ENCODE results near the gene GNAO1. TPM values are rescaled to one million over a fixed set of nuclear protein-coding genes. Genes with fewer than 3 reads are reported as not detected.
A peak's percentile ranks its signal among the peaks of the same experiment; 100 is the strongest.

The GNAO1 gene
- total and polyA plus RNA-seq, 8 donors = 1.2 to 13.4 (median 4.8) TPM

GRCh38 chr16:56401482-56401881 is 210.2 kb downstream of the GNAO1 start:
- Histone ChIP-seq H3K27me3 (no peaks in the 10 kb centered on the region), H3K9me3 (no peaks in the 10 kb centered on the region), H3K4me3 (no peak overlapping the region), H3K27ac (no peak overlapping the region), H3K4me1 (no peaks in the 10 kb centered on the region), H3K36me3 (peaks cover 0 to 46% (median 6%) of the 10 kb centered on the region in 3 donors)
- peak in 2 of 4 donors; percentile 31 to 69 for ATAC-seq
- intact Hi-C loops (cut with DNase I) = no loop called here
- no peak for FAIRE-seq
- DNase-seq = no peak
- TF ChIP-seq CTCF (IDR thresholded peaks at IDR 0.05) = peak in 1 of 4 donors; percentile 9
- 83 to 87% methylated on average over 5 of the region's 5 CpGs for WGBS, 2 donors

GRCh38 chr16:56405977-56406672 is 214.8 kb downstream of the GNAO1 start:
- H3K9me3 ChIP-seq = no peaks in the 10 kb centered on the region
- no peak overlapping the region for H3K4me3 ChIP-seq
- intact Hi-C loops (cut with DNase I) = no loop called here
- peaks cover 0 to 36% (median 6%) of the 10 kb centered on the region in 3 donors for H3K36me3 ChIP-seq
- no peaks in the 10 kb centered on the region for H3K27me3 ChIP-seq
- WGBS, 2 donors = 80 to 96% methylated on average over 4 of the region's 4 CpGs
- DNase-seq = no peak
- TF ChIP-seq CTCF (IDR thresholded peaks at IDR 0.05) = no peak
- FAIRE-seq = no peak
- ATAC-seq = no peak
- peaks cover 6 to 17% (median 14%) of the 10 kb centered on the region in 3 donors for H3K4me1 ChIP-seq
- no peak overlapping the region for H3K27ac ChIP-seq

Small RNA genes lying within 50 kb of the gene (microRNA-seq; reads per million reads assigned to microRNA genes)
- 0 reads per million in 2 donors for gene MIR3935

Other genes starting within 250 kb of the GNAO1 start
- 10 to 100 TPM; 43.9 to 64.2 (median 52.8) TPM for gene AMFR, start 234.1 kb downstream of the GNAO1 start, total RNA-seq
- gene AMFR, start 234.1 kb downstream of the GNAO1 start, polyA plus RNA-seq = 10 to 100 TPM; 29.2 to 37.4 TPM